IPS DF 6.9 (cell line): ENCODE measurements around the gene CUBN.

ENCODE experiments used
- DNase-seq: peaks from one replicate; pipeline ENCODE4 v3.0.0-alpha.2; 2013; ENCODE audit warnings: low read depth, low spot score
- H3K27ac ChIP-seq: one replicate; pipeline ENCODE4 v1.5.1; 2013; ENCODE audit warnings: low read length, control low read depth
- H3K27me3 ChIP-seq: 2 replicates; pipeline ENCODE4 v1.6.1; 2013; ENCODE audit warnings: mild to moderate bottlenecking, low read length; ENCODE audit not compliant: control insufficient read depth, insufficient read depth
- H3K36me3 ChIP-seq: 2 replicates; pipeline ENCODE4 v1.6.1; 2013; ENCODE audit warnings: low read length; ENCODE audit not compliant: control insufficient read depth, insufficient read depth
- H3K4me1 ChIP-seq: 2 replicates; pipeline ENCODE4 v1.6.1; 2013; ENCODE audit warnings: low read length; ENCODE audit not compliant: control insufficient read depth, insufficient read depth
- H3K4me3 ChIP-seq: 2 replicates; pipeline ENCODE4 v1.5.1; 2013; ENCODE audit warnings: mild to moderate bottlenecking, low read length
- H3K9me3 ChIP-seq: 2 replicates; pipeline ENCODE4 v1.6.1; 2013; ENCODE audit warnings: low read length, inconsistent platforms; ENCODE audit not compliant: control insufficient read depth, insufficient read depth
- WGBS: extraction: QIAGEN DNeasy Blood & Tissue Kit; methylation state at CpG from one replicate; pipeline ENCODE4 v1.1.7; 2013; ENCODE audit warnings: mixed read lengths, missing lambda C conversion rate; ENCODE audit not compliant: insufficient read length, insufficient coverage; 5-methylcytosine and 5-hydroxymethylcytosine counted together

The CUBN gene

GRCh38 chr10:17073725-17074540, 55.7 kb downstream of the CUBN start:
- Histone ChIP-seq H3K27me3 (no peaks in the 10 kb centered on the region), H3K4me3 (no peak overlapping the region), H3K36me3 (no peaks in the 10 kb centered on the region), H3K4me1 (no peaks in the 10 kb centered on the region), H3K9me3 (no peaks in the 10 kb centered on the region), H3K27ac (no peak overlapping the region)
- DNase-seq: no peak
- no CpG with 5 or more reads among the region's 12 CpGs for WGBS

GRCh38 chr10:17068953-17069352, 60.7 kb downstream of the CUBN start:
- no peak for DNase-seq
- H3K9me3 ChIP-seq: no peaks in the 10 kb centered on the region
- WGBS: no CpG with 5 or more reads among the region's 2 CpGs
- H3K27ac ChIP-seq: no peak overlapping the region
- H3K4me1 ChIP-seq: no peaks in the 10 kb centered on the region
- no peak overlapping the region for H3K4me3 ChIP-seq
- no peaks in the 10 kb centered on the region for H3K27me3 ChIP-seq
- H3K36me3 ChIP-seq: no peaks in the 10 kb centered on the region

GRCh38 chr10:17067376-17068264, 62.0 kb downstream of the CUBN start:
- no peak overlapping the region for H3K27ac ChIP-seq
- DNase-seq: no peak

GRCh38 chr10:17066807-17067206, 62.8 kb downstream of the CUBN start:
- H3K4me1 ChIP-seq: no peaks in the 10 kb centered on the region
- no CpG with 5 or more reads among the region's 3 CpGs for WGBS

More at GRCh38 chr10:17067376-17068264, 62.0 kb downstream of the CUBN start:
- Histone ChIP-seq H3K4me3 (no peak overlapping the region), H3K27me3 (no peaks in the 10 kb centered on the region), H3K9me3 (no peaks in the 10 kb centered on the region), H3K36me3 (no peaks in the 10 kb centered on the region), H3K4me1 (no peaks in the 10 kb centered on the region)
- 100% methylated on average over 1 of the region's 9 CpGs for WGBS

GRCh38 chr10:17066000-17066399, 63.6 kb downstream of the CUBN start:
- DNase-seq: no peak
- Histone ChIP-seq H3K9me3 (no peaks in the 10 kb centered on the region), H3K27ac (no peak overlapping the region), H3K36me3 (no peaks in the 10 kb centered on the region), H3K4me3 (no peak overlapping the region), H3K4me1 (no peaks in the 10 kb centered on the region), H3K27me3 (no peaks in the 10 kb centered on the region)
- WGBS: no CpG with 5 or more reads among the region's 1 CpG

More at GRCh38 chr10:17066807-17067206, 62.8 kb downstream of the CUBN start:
- no peak overlapping the region for H3K4me3 ChIP-seq
- H3K9me3 ChIP-seq: no peaks in the 10 kb centered on the region
- no peak overlapping the region for H3K27ac ChIP-seq
- no peaks in the 10 kb centered on the region for H3K27me3 ChIP-seq
- no peaks in the 10 kb centered on the region for H3K36me3 ChIP-seq
- DNase-seq: no peak

GRCh38 chr10:17065273-17065672, 64.3 kb downstream of the CUBN start:
- Histone ChIP-seq H3K9me3 (no peaks in the 10 kb centered on the region), H3K36me3 (no peaks in the 10 kb centered on the region), H3K4me3 (no peak overlapping the region), H3K27ac (no peak overlapping the region), H3K4me1 (no peaks in the 10 kb centered on the region), H3K27me3 (no peaks in the 10 kb centered on the region)
- no CpG with 5 or more reads among the region's 6 CpGs for WGBS
- no peak for DNase-seq

GRCh38 chr10:17064435-17064834, 65.2 kb downstream of the CUBN start:
- Histone ChIP-seq H3K4me3 (no peak overlapping the region), H3K27ac (no peak overlapping the region), H3K27me3 (no peaks in the 10 kb centered on the region), H3K4me1 (no peaks in the 10 kb centered on the region), H3K36me3 (no peaks in the 10 kb centered on the region), H3K9me3 (no peaks in the 10 kb centered on the region)
- no CpG with 5 or more reads among the region's 2 CpGs for WGBS
- DNase-seq: no peak

GRCh38 chr10:17062955-17063484, 66.6 kb downstream of the CUBN start:
- H3K4me3 ChIP-seq: no peak overlapping the region

GRCh38 chr10:17062493-17062892, 67.1 kb downstream of the CUBN start:
- H3K4me3 ChIP-seq: no peak overlapping the region
- no peaks in the 10 kb centered on the region for H3K27me3 ChIP-seq
- no peaks in the 10 kb centered on the region for H3K36me3 ChIP-seq
- WGBS: no CpG with 5 or more reads among the region's 2 CpGs
- no peaks in the 10 kb centered on the region for H3K4me1 ChIP-seq
- H3K27ac ChIP-seq: no peak overlapping the region
- DNase-seq: no peak
- H3K9me3 ChIP-seq: no peaks in the 10 kb centered on the region

More at GRCh38 chr10:17062955-17063484, 66.6 kb downstream of the CUBN start:
- no peak for DNase-seq
- H3K4me1 ChIP-seq: no peaks in the 10 kb centered on the region
- no peaks in the 10 kb centered on the region for H3K27me3 ChIP-seq
- no peaks in the 10 kb centered on the region for H3K36me3 ChIP-seq
- H3K9me3 ChIP-seq: no peaks in the 10 kb centered on the region
- no peak overlapping the region for H3K27ac ChIP-seq
- no CpG with 5 or more reads among the region's 6 CpGs for WGBS

- DNase-seq: no peak
- Histone ChIP-seq H3K4me3 (no peak overlapping the region), H3K27me3 (no peaks in the 10 kb centered on the region), H3K4me1 (no peaks in the 10 kb centered on the region), H3K27ac (no peak overlapping the region), H3K9me3 (no peaks in the 10 kb centered on the region), H3K36me3 (no peaks in the 10 kb centered on the region)
- whole genome bisulfite sequencing: 100% methylated on average over 1 of the region's 7 CpGs
Measured at GRCh38 chr10:17062009-17062408, 67.6 kb downstream of the CUBN start.
